K562 (cell line): ENCODE measurements around the gene IGFBPL1. TPM values are rescaled to one million over a fixed set of nuclear protein-coding genes. Genes with fewer than 3 reads are reported as not detected.
A peak's percentile ranks its signal among the peaks of the same experiment; 100 is the strongest.

Experiments
- ATAC-seq: fragments of 200-7000 bp; cut with Tn5 transposase; 3 replicates; pipeline ENCODE4 v1.9.1; 2020; ENCODE audit warnings: moderate library complexity
- BruUV-seq: library from RNA; stranded (reverse); fragments of 400-500 nt; replicated peaks from 2 replicates; lab custom pipeline; 2021; lab: Mats Ljungman, UMichigan
- CTCF ChIA-PET: fragments of 300-600 bp; formaldehyde crosslinking; extraction: SDS; loops from one replicate; lab custom pipeline; 2021; ENCODE audit warnings: low intra/inter-chr PET ratio; lab: Yijun Ruan, JAX
- POLR2A ChIA-PET: fragments of 300-600, 350-650 bp; sonication (Branson Sonifier 250); formaldehyde crosslinking; extraction: SDS; loops from one replicate; lab custom pipeline; 2021; ENCODE audit warnings: antibody characterized with exemption, inconsistent platforms; lab: Yijun Ruan, JAX
- DNase-seq, 4 experiments: peaks; one replicate each; pipeline versions ENCODE4 v3.0.0 to v3.0.0-alpha.2; 2011 to 2018; ENCODE audit warnings: low spot score in 3 of 4, mixed read lengths in 3 of 4; ENCODE audit errors: extremely low read depth in 1 of 4
- FAIRE-seq: peaks from 2 replicates; lab custom pipeline; 2011; peaks lifted over from hg19 to GRCh38; lab: Jason Lieb, UNC
- H2AFZ ChIP-seq: 2 replicates; pipeline ENCODE4 v1.6.0; 2011; ENCODE audit warnings: low read depth, low read length, control low read depth, inconsistent platforms
- H3K27ac ChIP-seq: fragments of 200-600 bp; 3 replicates; pipeline ENCODE4 v1.8.0; 2011; ENCODE audit warnings: low read depth, mild to moderate bottlenecking, control low read depth, inconsistent platforms, low read length, moderate library complexity, mixed read lengths; ENCODE audit errors: extremely low read depth
- H3K27me3 ChIP-seq, 2 experiments: fragments of 300-600 bp in 1 of 2; 2 replicates in 1 of 2; 3 replicates in 1 of 2; pipeline versions ENCODE4 v1.6.0 to v1.8.0; 2011; ENCODE audit warnings: inconsistent platforms in 2 of 2, low read length in 2 of 2, mild to moderate bottlenecking in 1 of 2, mixed read lengths in 1 of 2, moderate library complexity in 1 of 2; ENCODE audit not compliant: control insufficient read depth in 2 of 2, insufficient read depth in 2 of 2
- H3K36me3 ChIP-seq: fragments of 300-600 bp; 3 replicates; pipeline ENCODE4 v1.8.0; 2011; ENCODE audit warnings: mild to moderate bottlenecking, low read length, inconsistent platforms; ENCODE audit not compliant: control insufficient read depth, insufficient read depth
- H3K4me1 ChIP-seq, 2 experiments: fragments of 200-600 bp in 1 of 2; replicated peaks in 1 of 2; 2 replicates in 1 of 2; 3 replicates in 1 of 2; pipeline versions ENCODE4 v1.5.1 to v1.8.0; 2011; ENCODE audit warnings: inconsistent platforms in 2 of 2, low read length in 2 of 2, mild to moderate bottlenecking in 1 of 2, mixed read lengths in 1 of 2, moderate library complexity in 1 of 2; ENCODE audit not compliant: control insufficient read depth in 2 of 2, insufficient read depth in 2 of 2
- H3K4me2 ChIP-seq: 2 replicates; pipeline ENCODE4 v1.6.1; 2011; ENCODE audit warnings: low read length, control low read depth, inconsistent platforms, mixed read lengths; ENCODE audit not compliant: insufficient read depth
- H3K4me3 ChIP-seq: fragments of 200-600 bp; sonication (generic), shearing (Covaris generic); 2 replicates; pipeline ENCODE4 v1.5.1; 2016; ENCODE audit warnings: control low read depth, inconsistent platforms
- H3K79me2 ChIP-seq: fragments of 200-600 bp; 3 replicates; pipeline ENCODE4 v1.8.0; 2011; ENCODE audit warnings: low read length, inconsistent platforms; ENCODE audit not compliant: control insufficient read depth, insufficient read depth
- H3K9ac ChIP-seq, 2 experiments: 2 replicates each; pipeline versions ENCODE4 v1.6.0 to v1.6.1; 2011; ENCODE audit warnings: low read depth in 2 of 2, low read length in 2 of 2, control low read depth in 1 of 2, inconsistent platforms in 1 of 2, mild to moderate bottlenecking in 1 of 2, mixed read lengths in 1 of 2; ENCODE audit not compliant: insufficient read depth in 1 of 2
- H3K9me1 ChIP-seq: one replicate; pipeline ENCODE4 v1.6.0; 2011; ENCODE audit warnings: inconsistent platforms, mild to moderate bottlenecking, low read length, moderate library complexity; ENCODE audit not compliant: control insufficient read depth, insufficient read depth
- H3K9me3 ChIP-seq: replicated peaks from 2 replicates; pipeline ENCODE4 v1.5.1; 2011; ENCODE audit warnings: low read depth, low read length, inconsistent platforms; ENCODE audit not compliant: control insufficient read depth, insufficient read depth
- H4K20me1 ChIP-seq: replicated peaks from 2 replicates; pipeline ENCODE4 v1.6.1; 2011; ENCODE audit warnings: low read length, inconsistent platforms, mixed read lengths; ENCODE audit not compliant: control insufficient read depth, insufficient read depth
- ARID1B ChIP-seq: fragments of 450-650 bp; IDR thresholded peaks from 2 replicates; pipeline ENCODE4 v1.6.1; 2016; ENCODE audit warnings: antibody characterized with exemption, mild to moderate bottlenecking, inconsistent platforms
- CEBPB ChIP-seq: fragments of 450-650 bp; IDR thresholded peaks from 2 replicates; pipeline ENCODE4 v1.6.1; 2016; ENCODE audit warnings: missing genetic modification characterization, missing compliant biosample characterization
- ERF ChIP-seq: fragments of 450-650 bp; formaldehyde crosslinking; IDR thresholded peaks from 2 replicates; pipeline ENCODE4 v1.4.0; 2020; ENCODE audit warnings: mild to moderate bottlenecking, mixed read lengths
- FOXJ3 ChIP-seq: sonication (generic); formaldehyde crosslinking; IDR thresholded peaks from 2 replicates; pipeline ENCODE4 v1.4.0; 2020; ENCODE audit warnings: mild to moderate bottlenecking, missing genetic modification reagents
- ILK ChIP-seq: fragments of 450-650 bp; IDR thresholded peaks from 2 replicates; pipeline ENCODE4 v1.6.1; 2016; ENCODE audit warnings: missing genetic modification characterization, low read depth, mild to moderate bottlenecking, missing compliant biosample characterization, moderate library complexity, borderline replicate concordance
- LCOR ChIP-seq: sonication (generic); formaldehyde crosslinking; IDR thresholded peaks from 2 replicates; pipeline ENCODE4 v1.8.0; 2022; ENCODE audit warnings: mild to moderate bottlenecking, missing genetic modification reagents
- NCOA4 ChIP-seq: fragments of 450-650 bp; IDR thresholded peaks from 2 replicates; pipeline ENCODE4 v1.6.1; 2018; ENCODE audit warnings: mild to moderate bottlenecking; ENCODE audit not compliant: partially characterized antibody
- NR4A1 ChIP-seq, 2 experiments: fragments of 250-450 bp in 1 of 2; fragments of 450-650 bp in 1 of 2; sonication (Bioruptor Pico) in 1 of 2; IDR thresholded peaks; 2 replicates each; pipeline versions ENCODE4 v1.4.0 to v1.6.1; 2016 to 2020; ENCODE audit warnings: mild to moderate bottlenecking in 2 of 2, missing compliant biosample characterization in 1 of 2, missing genetic modification characterization in 1 of 2, moderate library complexity in 1 of 2
- PHB2 ChIP-seq: fragments of 450-650 bp; IDR thresholded peaks from 2 replicates; pipeline ENCODE4 v1.6.1; 2017; ENCODE audit warnings: low read depth
- POLR2AphosphoS2 ChIP-seq: IDR thresholded peaks from 2 replicates; pipeline ENCODE4 v1.6.1; 2012; ENCODE audit warnings: low read length, improper control_type of control experiment
- RBFOX2 ChIP-seq: fragments of 200-400 bp; formaldehyde crosslinking; IDR thresholded peaks from 2 replicates; pipeline ENCODE4 v1.6.1; 2017; ENCODE audit warnings: low read depth, mild to moderate bottlenecking, low read length, moderate library complexity
- RCOR1 ChIP-seq, 2 experiments: IDR thresholded peaks; 2 replicates each; pipeline ENCODE4 v1.6.1; 2012; ENCODE audit warnings: low read depth in 2 of 2, low read length in 2 of 2, borderline replicate concordance in 1 of 2, improper control_type of control experiment in 1 of 2
- TAF15 ChIP-seq: fragments of 200-400 bp; formaldehyde crosslinking; IDR thresholded peaks from 2 replicates; pipeline ENCODE4 v1.6.1; 2017; ENCODE audit warnings: mild to moderate bottlenecking, low read depth, low read length, moderate library complexity
- ZNF140 ChIP-seq: fragments of 250-450 bp; sonication (Bioruptor Pico); IDR thresholded peaks from 2 replicates; pipeline ENCODE4 v1.8.0; 2021; ENCODE audit warnings: moderate library complexity, mild to moderate bottlenecking, inconsistent platforms
- ZNF398 ChIP-seq: fragments of 250-450 bp; sonication (Bioruptor Pico); IDR thresholded peaks from 2 replicates; pipeline ENCODE4 v1.8.0; 2021; ENCODE audit warnings: moderate library complexity, mild to moderate bottlenecking, inconsistent platforms
- ZNF639 ChIP-seq, 2 experiments: fragments of 200-800 bp in 1 of 2; sonication (Bioruptor generic) in 1 of 2; sonication (generic) in 1 of 2; formaldehyde crosslinking in 1 of 2; IDR thresholded peaks in 1 of 2; conservative IDR thresholded peaks in 1 of 2; 2 replicates each; pipeline versions ENCODE4 v1.5.0 to v1.6.1; 2016 to 2020; ENCODE audit warnings: missing compliant biosample characterization in 1 of 2, missing genetic modification characterization in 1 of 2, missing genetic modification reagents in 1 of 2
- WGBS: fragments of 100-300 bp; shearing (Covaris generic); methylation state at CpG from one replicate; pipeline ENCODE4 v1.1.6; 2016; ENCODE audit warnings: low coverage, mixed read lengths; ENCODE audit not compliant: insufficient coverage; ENCODE audit errors: missing lambda C conversion rate; 5-methylcytosine and 5-hydroxymethylcytosine counted together
- in situ Hi-C: fragments of 300-500 bp; cut with MboI; formaldehyde crosslinking; loops from 4 replicates; pipeline ENCODE4 v1.15.0; 2018; ENCODE audit warnings: inconsistent platforms, mixed read lengths
- intact Hi-C: fragments of 100-400 bp; cut with micrococcal nuclease; formaldehyde crosslinking; loops from 2 replicates; pipeline ENCODE4 v1.14.2; 2022
- polyA plus RNA-seq, 8 experiments: library from polyadenylated mRNA; depleted of rRNA in 4 of 8; stranded (reverse) in 5 of 8; unstranded in 3 of 8; fragments of >200 nt; fragmentation: Nextera tagmentation in 2 of 8; fragmentation: Illumina TruSeq in 1 of 8; extraction: Ambion mirVana in 2 of 8; extraction: Trizol in 1 of 8; gene quantifications; 2 replicates each; pipeline versions ENCODE4 v1.2.1 to v1.2.3, GENCODE V29; 2011 to 2014; ENCODE audit warnings: inconsistent platforms in 1 of 8, missing spikeins in 1 of 8
- total RNA-seq, 7 experiments: library from RNA; depleted of rRNA in 6 of 7; stranded (reverse); fragments of >200 nt in 6 of 7; fragmentation: Illumina TruSeq in 2 of 7; extraction: Trizol in 2 of 7; gene quantifications; 2 replicates each; pipeline versions ENCODE4 v1.2.1 to v1.2.3, GENCODE V29; 2011 to 2021; ENCODE audit warnings: low replicate concordance in 1 of 7

Gene IGFBPL1
- total and polyA plus RNA-seq, 9 of the 15 experiments (the other 6 are each of a cell fraction or from before 2014, with no cell fraction given), result not detected

- peak; percentile 90 for TF ChIP-seq CEBPB
These were observed 35.7 kb downstream of the IGFBPL1 start (continued) for GRCh38 chr9:38388283-38389223.

- in situ Hi-C loops (no loop called here), intact Hi-C loops (no loop called here)
- H4K20me1 ChIP-seq, result no peaks in the 10 kb centered on the region
- H3K9me1 ChIP-seq, result no peaks in the 10 kb centered on the region
- no peaks in the 10 kb centered on the region for H3K36me3 ChIP-seq
- no peak overlapping the region for H3K4me3 ChIP-seq
- no peaks in the 10 kb centered on the region for H3K27me3 ChIP-seq
- ATAC-seq (no peak), DNase-seq (no peak), FAIRE-seq (no peak)
- no peak overlapping the region for H3K27ac ChIP-seq
- no peaks in the 10 kb centered on the region for H3K9me3 ChIP-seq
- H3K79me2 ChIP-seq, result peaks cover 2% of the 10 kb centered on the region
- peaks cover 24 to 32% of the 10 kb centered on the region in 2 experiments for H3K4me1 ChIP-seq
- 41% methylated on average over 4 of the region's 4 CpGs for WGBS
- H3K9ac ChIP-seq, result no peak overlapping the region
- 0 out of 2 replicates have a peak overlapping the region, but pooled peaks have one; percentile 60 for H2AFZ ChIP-seq
- H3K4me2 ChIP-seq, result no peak overlapping the region
- ChIA-PET POLR2A (no interaction called here), CTCF (no interaction called here)
- no TSS peak for BruUV-seq
- TF ChIP-seq POLR2AphosphoS2 (no peak), FOXJ3 (CRISPR knock-in tag) (no peak), TAF15 (no peak), ERF (CRISPR knock-in tag) (no peak), ILK (tag) (no peak), ZNF639 (CRISPR knock-in tag; conservative IDR thresholded peaks at IDR 0.05 in 1 of 2, IDR thresholded peaks at IDR 0.05 in 1 of 2) (0 out of 4 replicates have a peak, but pooled peaks of 1 of the 2 experiments have one; percentile 0), PHB2 (no peak), RCOR1 (IDR thresholded peaks at IDR 0.05; ENCODE audit: borderline replicate concordance in 1 of 2, low read depth in 2 of 2, low read length in 2 of 2) (0 out of 4 replicates have a peak, but pooled peaks of 1 of the 2 experiments have one; percentile 32), LCOR (CRISPR knock-in tag) (no peak), ARID1B (0 out of 2 replicates have a peak, but pooled peaks have one; percentile 38), ZNF398 (no peak), RBFOX2 (no peak), ZNF140 (CRISPR knock-in tag) (no peak), NR4A1 (CRISPR knock-in tag; IDR thresholded peaks at IDR 0.05) (no peak), NR4A1 (tag; IDR thresholded peaks at IDR 0.05) (no peak), NCOA4 (no peak)
These were observed 36.5 kb downstream of the IGFBPL1 start for GRCh38 chr9:38387751-38388150.
